ENCODE results near the gene BCL3. TPM values are rescaled to one million over a fixed set of nuclear protein-coding genes. Genes with fewer than 3 reads are reported as not detected.

The BCL3 gene
- total and polyA plus RNA-seq, 2 of the 13 experiments (the other 11 are each of a cell fraction or from before 2014, with no cell fraction given): 2.3 to 4.0 TPM

DNA sequence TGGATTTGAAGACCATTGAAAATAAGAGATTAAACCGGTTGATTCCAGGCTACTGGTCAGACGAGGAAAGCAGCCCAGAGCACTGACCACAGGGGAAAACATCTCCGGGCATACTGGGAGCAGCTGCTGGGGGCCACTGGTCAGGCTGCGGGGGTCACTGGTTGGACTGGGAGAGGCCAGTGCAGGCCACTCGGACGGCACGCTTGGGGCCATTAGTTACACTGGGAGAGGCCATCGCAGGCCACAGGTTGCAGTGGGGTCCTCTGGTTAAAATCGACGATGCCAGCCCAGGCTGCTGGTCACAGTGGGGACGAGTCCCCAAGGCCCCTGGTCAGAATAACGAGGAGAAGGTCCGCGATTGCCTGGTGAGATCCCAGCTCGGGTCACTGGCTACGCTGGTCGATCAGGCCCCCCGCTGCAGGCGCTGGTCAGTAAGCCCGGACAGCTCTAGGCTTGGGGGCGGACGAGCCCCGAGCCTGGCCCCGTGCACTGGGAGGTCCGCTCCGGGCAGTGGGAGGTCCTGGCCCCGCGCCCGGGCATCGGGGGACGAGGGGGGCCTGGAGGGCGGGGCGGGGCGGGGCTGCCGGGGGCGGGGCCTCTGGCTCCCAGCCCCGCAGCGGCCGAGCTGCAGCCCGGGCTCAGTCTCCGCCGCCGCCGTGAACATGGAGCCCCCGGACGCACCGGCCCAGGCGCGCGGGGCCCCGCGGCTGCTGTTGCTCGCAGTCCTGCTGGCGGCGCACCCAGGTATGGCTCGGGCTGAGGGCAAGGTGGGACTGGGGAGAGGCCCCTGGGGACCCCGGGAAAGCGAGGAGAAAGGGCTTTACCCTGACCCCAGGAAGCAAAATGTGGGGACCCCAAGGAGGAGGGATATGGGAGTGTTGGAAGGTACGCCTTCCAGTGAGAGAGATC lies 60.2 kb downstream of the BCL3 start, which contains the start of gene BCAM (continued):
- TF ChIP-seq ZNF253 (CRISPR knock-in tag; IDR thresholded peaks at IDR 0.05; ENCODE audit: borderline replicate concordance): no peak
- no peak; the same call in 1 of the 2 replicates for TF ChIP-seq NCOA2 (CRISPR knock-in tag; IDR thresholded peaks at IDR 0.05)
- TF ChIP-seq EP300 (IDR thresholded peaks at IDR 0.05; ENCODE audit: low read depth in 2 of 2, low read length in 2 of 2): no peak; a peak in 1 of 4 replicates
- no peak for TF ChIP-seq EP300 (CRISPR knock-in tag; IDR thresholded peaks at IDR 0.05; ENCODE audit: borderline replicate concordance)
- no peak for TF ChIP-seq MAFF (IDR thresholded peaks at IDR 0.05; ENCODE audit: low read depth, low read length)
- no peak for TF ChIP-seq FOXA1 (IDR thresholded peaks at IDR 0.05)
- no peak for TF ChIP-seq FOXA1 (CRISPR knock-in tag; IDR thresholded peaks at IDR 0.05)
- TF ChIP-seq ZNF574 (CRISPR knock-in tag; IDR thresholded peaks at IDR 0.05): no peak
- TF ChIP-seq ZNF282 (IDR thresholded peaks at IDR 0.05; ENCODE audit: partially characterized antibody): no peak
- TF ChIP-seq ZBTB7B (CRISPR knock-in tag; IDR thresholded peaks at IDR 0.05): peak; percentile 79
- TF ChIP-seq HNRNPL (IDR thresholded peaks at IDR 0.05; ENCODE audit: low read depth, low read length): 0 out of 2 replicates have a peak, but pooled peaks have one; percentile 63
- 0 out of 2 replicates have a peak, but pooled peaks have one; percentile 25 for TF ChIP-seq DRAP1 (CRISPR knock-in tag; IDR thresholded peaks at IDR 0.05)
- TF ChIP-seq SNAPC2 (CRISPR knock-in tag; IDR thresholded peaks at IDR 0.05): 0 out of 2 replicates have a peak, but pooled peaks have one; percentile 67
- no peak for TF ChIP-seq NR2F6 (IDR thresholded peaks at IDR 0.05)
- TF ChIP-seq NR2F6 (CRISPR knock-in tag; IDR thresholded peaks at IDR 0.05): 0 out of 2 replicates have a peak, but pooled peaks have one; percentile 13
- peak; percentile 17; the same call in 1 of the 2 replicates for TF ChIP-seq ZNF333 (CRISPR knock-in tag; IDR thresholded peaks at IDR 0.05; ENCODE audit: borderline replicate concordance)
- 0 out of 2 replicates have a peak, but pooled peaks have one; percentile 46 for TF ChIP-seq ZNF552 (CRISPR knock-in tag; IDR thresholded peaks at IDR 0.05; ENCODE audit: borderline replicate concordance)
- TF ChIP-seq ZNF3 (CRISPR knock-in tag; IDR thresholded peaks at IDR 0.05): no peak
- no peak for TF ChIP-seq ZNF549 (CRISPR knock-in tag; IDR thresholded peaks at IDR 0.05)
- no peak for TF ChIP-seq ZFP36 (IDR thresholded peaks at IDR 0.05; ENCODE audit: borderline replicate concordance, low read depth, low read length, partially characterized antibody)
- TF ChIP-seq ZNF747 (CRISPR knock-in tag; IDR thresholded peaks at IDR 0.05; ENCODE audit: borderline replicate concordance): peak; percentile 22; the same call in 1 of the 2 replicates
- TF ChIP-seq TGIF2 (CRISPR knock-in tag; IDR thresholded peaks at IDR 0.05): peak; percentile 16
- peak; percentile 87 for TF ChIP-seq POLR2G (IDR thresholded peaks at IDR 0.05; ENCODE audit: low read depth, low read length)
- TF ChIP-seq ZNF451 (CRISPR knock-in tag; IDR thresholded peaks at IDR 0.05): no peak
- peak; percentile 55; the same call in 1 of the 2 replicates for TF ChIP-seq ZNF510 (CRISPR knock-in tag; IDR thresholded peaks at IDR 0.05; ENCODE audit: low read depth)
- TF ChIP-seq ATM (IDR thresholded peaks at IDR 0.05; ENCODE audit: borderline replicate concordance): no peak
- no peak; the same call in 1 of the 2 replicates for TF ChIP-seq TFDP1 (CRISPR knock-in tag; IDR thresholded peaks at IDR 0.05; ENCODE audit: borderline replicate concordance)
